HEK293 (cell line): ENCODE data around the gene TMEM187.

ENCODE experiments used
- CTCF ChIA-PET: fragments of 350-600 bp; formaldehyde crosslinking; extraction: SDS; loops from one replicate; lab custom pipeline; 2021; ENCODE audit warnings: antibody characterized with exemption; lab: Yijun Ruan, JAX
- POLR2A ChIA-PET: fragments of 300-600 bp; formaldehyde crosslinking; extraction: SDS; loops from one replicate; lab custom pipeline; 2020; ENCODE audit warnings: antibody characterized with exemption, inconsistent platforms; lab: Yijun Ruan, JAX
- H3K27ac ChIP-seq: fragments of 200-500 bp; sonication (Bioruptor generic); 2 replicates; pipeline ENCODE4 v1.5.1; 2014; ENCODE audit warnings: low read depth, low read length, control low read depth, inconsistent platforms; ENCODE audit errors: extremely low read depth
- H3K36me3 ChIP-seq, 2 experiments: fragments of 200-500 bp in 1 of 2; sonication (Bioruptor generic) in 1 of 2; 1 replicate in 1 of 2; 2 replicates in 1 of 2; pipeline ENCODE4 v1.5.1; 2014 to 2017; ENCODE audit warnings: inconsistent platforms in 2 of 2, low read length in 2 of 2; ENCODE audit not compliant: control insufficient read depth in 2 of 2, insufficient read depth in 1 of 2
- H3K4me1 ChIP-seq: fragments of 200-500 bp; sonication (Bioruptor generic); 2 replicates; pipeline ENCODE4 v1.5.1; 2014; ENCODE audit warnings: mild to moderate bottlenecking, low read length, inconsistent platforms; ENCODE audit not compliant: control insufficient read depth, insufficient read depth
- H3K4me3 ChIP-seq: 2 replicates; pipeline ENCODE4 v1.5.1; 2011; ENCODE audit warnings: low read depth, mild to moderate bottlenecking, control low read depth, low read length, moderate library complexity
- H3K9me3 ChIP-seq: fragments of 200-500 bp; sonication (Bioruptor generic); 2 replicates; pipeline ENCODE4 v1.5.1; 2014; ENCODE audit warnings: low read depth, low read length, inconsistent platforms; ENCODE audit not compliant: control insufficient read depth, insufficient read depth
- SCRT1 ChIP-seq: fragments of 450-650 bp; formaldehyde crosslinking; IDR thresholded peaks from 2 replicates; pipeline ENCODE4 v1.5.1; 2016; ENCODE audit warnings: missing biosample characterization, missing genetic modification characterization, borderline replicate concordance
- SCRT2 ChIP-seq: fragments of 450-650 bp; formaldehyde crosslinking; IDR thresholded peaks from 2 replicates; pipeline ENCODE4 v1.5.1; 2016; ENCODE audit warnings: missing biosample characterization, missing genetic modification characterization
- TRIM28 ChIP-seq: IDR thresholded peaks from 2 replicates; pipeline ENCODE4 v1.6.1; 2011; ENCODE audit warnings: low read length, control low read depth, borderline replicate concordance
- ZBTB21 ChIP-seq: fragments of 450-650 bp; formaldehyde crosslinking; IDR thresholded peaks from 2 replicates; pipeline ENCODE4 v1.5.1; 2017; ENCODE audit warnings: missing biosample characterization, missing genetic modification characterization
- ZNF10 ChIP-seq: fragments of 450-650 bp; formaldehyde crosslinking; IDR thresholded peaks from 2 replicates; pipeline ENCODE4 v1.5.1; 2017; ENCODE audit warnings: missing biosample characterization, missing genetic modification characterization
- ZNF112 ChIP-seq: fragments of 450-650 bp; formaldehyde crosslinking; IDR thresholded peaks from 2 replicates; pipeline ENCODE4 v1.5.0; 2017; ENCODE audit warnings: missing biosample characterization, missing genetic modification characterization
- ZNF146 ChIP-seq: fragments of 450-650 bp; formaldehyde crosslinking; IDR thresholded peaks from 2 replicates; pipeline ENCODE4 v1.5.1; 2016; ENCODE audit warnings: missing biosample characterization, missing genetic modification characterization
- ZNF155 ChIP-seq: fragments of 450-650 bp; formaldehyde crosslinking; IDR thresholded peaks from 2 replicates; pipeline ENCODE4 v1.5.1; 2016; ENCODE audit warnings: missing biosample characterization, missing genetic modification characterization
- ZNF214 ChIP-seq: fragments of 450-650 bp; formaldehyde crosslinking; IDR thresholded peaks from 2 replicates; pipeline ENCODE4 v1.5.1; 2017; ENCODE audit warnings: missing biosample characterization, mild to moderate bottlenecking, missing genetic modification characterization, borderline replicate concordance
- ZNF223 ChIP-seq: fragments of 450-650 bp; formaldehyde crosslinking; IDR thresholded peaks from 2 replicates; pipeline ENCODE4 v1.5.1; 2016; ENCODE audit warnings: missing biosample characterization, missing genetic modification characterization
- ZNF23 ChIP-seq: fragments of 450-650 bp; formaldehyde crosslinking; IDR thresholded peaks from 2 replicates; pipeline ENCODE4 v1.5.1; 2016; ENCODE audit warnings: missing biosample characterization, missing genetic modification characterization, borderline replicate concordance
- ZNF239 ChIP-seq: fragments of 450-650 bp; formaldehyde crosslinking; IDR thresholded peaks from 2 replicates; pipeline ENCODE4 v1.5.1; 2016; ENCODE audit warnings: missing biosample characterization, missing genetic modification characterization
- ZNF335 ChIP-seq: fragments of 450-650 bp; formaldehyde crosslinking; conservative IDR thresholded peaks from 2 replicates; pipeline ENCODE4 v1.5.1; 2016; ENCODE audit warnings: missing biosample characterization, missing genetic modification characterization
- ZNF473 ChIP-seq: fragments of 450-650 bp; formaldehyde crosslinking; IDR thresholded peaks from 2 replicates; pipeline ENCODE4 v1.5.1; 2017; ENCODE audit warnings: missing biosample characterization, missing genetic modification characterization
- ZNF521 ChIP-seq: fragments of 450-650 bp; formaldehyde crosslinking; IDR thresholded peaks from 2 replicates; pipeline ENCODE4 v1.5.1; 2017; ENCODE audit warnings: missing biosample characterization, mild to moderate bottlenecking, missing genetic modification characterization
- ZNF701 ChIP-seq: fragments of 450-650 bp; formaldehyde crosslinking; IDR thresholded peaks from 2 replicates; pipeline ENCODE4 v1.5.1; 2016; ENCODE audit warnings: missing biosample characterization, missing genetic modification characterization
- ZNF76 ChIP-seq: fragments of 450-650 bp; formaldehyde crosslinking; IDR thresholded peaks from 2 replicates; pipeline ENCODE4; 2016; ENCODE audit warnings: low read depth, missing biosample characterization, missing genetic modification characterization, borderline replicate concordance
- ZXDB ChIP-seq: fragments of 450-650 bp; formaldehyde crosslinking; IDR thresholded peaks from 2 replicates; pipeline ENCODE4 v1.5.1; 2016; ENCODE audit warnings: missing biosample characterization, missing genetic modification characterization
- TF ChIP-seq, protein P1 (sequence below): fragments of 450-650 bp; IDR thresholded peaks from 2 replicates; pipeline ENCODE4 v1.5.1; 2018; ENCODE audit warnings: missing biosample characterization, missing genetic modification characterization
- TF ChIP-seq, protein P2 (sequence below): fragments of 450-650 bp; formaldehyde crosslinking; IDR thresholded peaks from 2 replicates; pipeline ENCODE4 v1.5.1; 2016; ENCODE audit warnings: missing biosample characterization, missing genetic modification characterization
- TF ChIP-seq, protein P3 (sequence below): fragments of 450-650 bp; formaldehyde crosslinking; IDR thresholded peaks from 2 replicates; pipeline ENCODE4 v1.5.1; 2016; ENCODE audit warnings: missing biosample characterization, missing genetic modification characterization, borderline replicate concordance

TMEM187 gene

DNA sequence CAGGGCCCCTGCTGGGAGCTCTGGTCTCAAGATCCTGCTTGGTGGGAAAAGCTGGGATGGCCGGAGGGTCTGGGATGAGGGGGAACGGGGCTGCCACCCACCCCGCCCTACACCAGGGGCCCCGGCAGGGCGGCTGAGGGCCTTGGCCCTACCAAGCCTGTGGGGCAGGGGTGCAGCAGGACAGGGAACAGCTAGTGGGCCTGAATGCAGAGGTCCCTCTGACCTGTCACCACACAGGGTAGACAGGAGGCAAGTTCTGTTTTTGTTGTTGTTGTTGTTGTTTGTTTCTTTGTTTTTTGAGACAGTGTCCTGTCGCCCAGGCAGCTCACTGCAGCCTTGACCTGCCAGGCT lies 27.8 kb upstream of the TMEM187 start (continued):
- peak; percentile 33; the same call in 1 of the 2 replicates for TF ChIP-seq ZNF146
- no peak for TF ChIP-seq ZBTB21 (tag by site-specific recombination)

DNA sequence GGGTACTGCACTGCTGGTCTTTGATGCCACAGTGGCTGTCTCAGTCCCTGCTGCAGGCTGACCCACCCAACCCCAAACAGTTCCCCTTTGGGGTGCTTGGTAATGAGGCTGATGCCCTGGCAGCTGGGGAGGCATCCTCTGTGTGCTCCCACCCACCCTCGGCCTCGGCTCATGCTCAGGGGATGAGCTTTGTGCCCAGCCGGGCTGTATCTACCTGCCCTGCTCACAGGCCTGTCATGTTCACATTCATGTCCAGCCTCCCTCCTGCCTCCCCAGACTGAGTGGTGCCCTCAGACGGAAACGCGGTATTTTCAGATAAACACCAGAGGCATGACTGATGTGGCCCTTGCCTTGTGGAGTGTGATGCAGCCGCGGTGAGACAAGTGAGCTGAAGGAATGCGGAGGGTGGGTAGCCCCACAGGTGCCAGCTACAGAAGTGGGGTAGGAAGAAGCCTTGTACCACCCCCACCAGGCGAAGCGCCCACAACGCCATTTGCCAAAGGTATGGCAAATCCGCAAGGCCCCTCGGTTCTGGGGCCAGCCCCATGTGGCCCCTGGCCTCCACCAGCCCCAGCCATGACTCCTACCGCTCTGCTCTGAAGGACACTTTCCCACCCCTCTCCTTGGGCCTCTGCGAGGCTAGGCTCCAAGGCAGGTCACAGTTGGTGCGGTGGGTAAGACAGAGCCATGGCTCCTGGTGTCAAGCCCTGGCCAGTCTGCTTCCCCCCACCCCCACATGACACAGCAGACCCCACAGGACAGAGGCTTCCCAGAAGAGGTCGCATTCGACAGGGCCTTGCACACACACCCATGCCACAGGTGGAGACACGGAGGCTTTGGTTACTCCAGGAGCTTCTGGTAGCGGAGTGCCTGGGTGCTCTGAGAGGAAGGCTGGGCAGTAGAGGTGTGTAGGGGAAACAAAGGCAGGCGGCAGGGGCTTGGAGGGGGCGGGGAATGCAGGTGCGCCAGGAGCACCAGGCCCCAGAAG lies 26.3 kb upstream of the TMEM187 start:
- Histone ChIP-seq H3K9me3 (no peaks in the 10 kb centered on the region), H3K27ac (no peak overlapping the region), H3K36me3 (peaks cover 23 to 36% of the 10 kb centered on the region in 2 experiments; a peak in 2 of 3 replicates), H3K4me3 (no peak overlapping the region), H3K4me1 (no peaks in the 10 kb centered on the region; the same call in 1 of the 2 replicates)
- TF ChIP-seq ZNF10 (tag by site-specific recombination) (peak; percentile 64; the same call in 1 of the 2 replicates), SCRT2 (tag by site-specific recombination) (peak; percentile 69), ZNF521 (tag by site-specific recombination) (no peak), ZNF112 (tag by site-specific recombination) (no peak), SCRT1 (tag by site-specific recombination) (peak; percentile 79; the same call in 1 of the 2 replicates), ZNF239 (tag by site-specific recombination) (no peak), ZNF473 (tag by site-specific recombination) (no peak), ZNF23 (no peak), ZNF155 (tag by site-specific recombination) (no peak), ZNF214 (no peak)
- TF ChIP-seq, protein P1, sequence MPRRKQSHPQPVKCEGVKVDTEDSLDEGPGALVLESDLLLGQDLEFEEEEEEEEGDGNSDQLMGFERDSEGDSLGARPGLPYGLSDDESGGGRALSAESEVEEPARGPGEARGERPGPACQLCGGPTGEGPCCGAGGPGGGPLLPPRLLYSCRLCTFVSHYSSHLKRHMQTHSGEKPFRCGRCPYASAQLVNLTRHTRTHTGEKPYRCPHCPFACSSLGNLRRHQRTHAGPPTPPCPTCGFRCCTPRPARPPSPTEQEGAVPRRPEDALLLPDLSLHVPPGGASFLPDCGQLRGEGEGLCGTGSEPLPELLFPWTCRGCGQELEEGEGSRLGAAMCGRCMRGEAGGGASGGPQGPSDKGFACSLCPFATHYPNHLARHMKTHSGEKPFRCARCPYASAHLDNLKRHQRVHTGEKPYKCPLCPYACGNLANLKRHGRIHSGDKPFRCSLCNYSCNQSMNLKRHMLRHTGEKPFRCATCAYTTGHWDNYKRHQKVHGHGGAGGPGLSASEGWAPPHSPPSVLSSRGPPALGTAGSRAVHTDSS (tag by site-specific recombination) = no peak
- CTCF ChIA-PET = interaction anchor here (0.6 to 10.9 kb wide), 29 partner anchors 10 to 994 kb away, joined by 3 to 267 read pairs (median 4); partner anchors contain the start of genes ARHGAP4, HCFC1, NAA10 and PLXNB3
- POLR2A ChIA-PET = interaction anchor here (0.9 to 3.0 kb wide), 8 partner anchors 9 to 25 kb away, joined by 3 to 38 read pairs (median 7); partner anchors contain the start of genes HCFC1 and NAA10

DNA sequence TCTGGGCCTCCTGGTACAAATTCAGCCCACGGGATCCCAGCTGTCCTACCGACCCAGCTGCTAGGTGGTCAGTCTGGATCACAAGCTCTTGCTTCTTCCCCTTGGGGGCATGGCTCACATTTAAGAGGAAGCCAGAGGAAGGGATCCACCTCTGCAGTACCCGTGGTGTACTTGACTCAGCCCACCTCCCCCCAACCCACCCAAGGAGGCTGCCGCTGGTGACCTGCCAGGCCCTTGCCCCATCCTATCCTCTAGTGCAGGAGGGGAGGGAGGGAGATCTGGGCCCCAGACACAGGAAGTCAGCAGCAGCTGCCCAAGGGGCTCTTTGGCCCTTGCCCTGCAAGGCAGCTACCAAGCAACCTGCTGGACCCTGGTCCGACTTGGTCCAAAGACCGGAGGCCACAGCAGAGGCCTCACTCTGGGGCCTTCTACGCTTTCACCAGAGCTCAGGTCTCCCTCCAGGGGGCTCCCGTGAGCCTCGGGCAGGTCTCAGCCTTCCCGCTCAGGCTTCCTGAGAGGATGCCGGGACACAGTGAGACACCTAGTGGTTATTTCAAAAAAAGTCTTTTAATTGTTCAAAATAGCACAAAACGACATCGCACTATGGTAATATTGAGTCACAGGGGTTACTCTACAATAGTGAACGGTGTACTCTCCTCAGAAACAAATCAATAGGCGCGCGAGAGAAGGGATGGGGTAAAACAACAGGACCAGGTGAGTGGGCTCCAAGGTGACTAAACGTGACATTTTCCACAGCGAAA lies 25.4 kb upstream of the TMEM187 start:
- no peaks in the 10 kb centered on the region; the same call in 1 of the 2 replicates for H3K4me1 ChIP-seq
- H3K27ac ChIP-seq = no peak overlapping the region
- no peaks in the 10 kb centered on the region for H3K9me3 ChIP-seq
- POLR2A ChIA-PET = interaction anchor here (0.6 to 5.2 kb wide), 9 partner anchors 13 to 459 kb away, joined by 3 to 38 read pairs (median 8); partner anchors contain the start of genes ARHGAP4, HCFC1, NAA10 and TMEM187
- H3K36me3 ChIP-seq = peaks cover 23 to 46% of the 10 kb centered on the region in 2 experiments
- CTCF ChIA-PET = interaction anchor here (0.5 to 10.9 kb wide), 39 partner anchors 9 to 1814 kb away, joined by 3 to 267 read pairs (median 3); partner anchors contain the start of genes ARHGAP4, HCFC1, NAA10 and PLXNB3
- no peak overlapping the region for H3K4me3 ChIP-seq
- TF ChIP-seq ZNF76 (tag by site-specific recombination) (peak; percentile 93), TRIM28 (no peak), ZNF223 (tag by site-specific recombination) (no peak), ZNF701 (tag by site-specific recombination) (no peak), ZXDB (tag by site-specific recombination) (0 out of 2 replicates have a peak, but pooled peaks have one; percentile 18), ZNF335 (tag by site-specific recombination) (no peak)
- TF ChIP-seq, protein P2, sequence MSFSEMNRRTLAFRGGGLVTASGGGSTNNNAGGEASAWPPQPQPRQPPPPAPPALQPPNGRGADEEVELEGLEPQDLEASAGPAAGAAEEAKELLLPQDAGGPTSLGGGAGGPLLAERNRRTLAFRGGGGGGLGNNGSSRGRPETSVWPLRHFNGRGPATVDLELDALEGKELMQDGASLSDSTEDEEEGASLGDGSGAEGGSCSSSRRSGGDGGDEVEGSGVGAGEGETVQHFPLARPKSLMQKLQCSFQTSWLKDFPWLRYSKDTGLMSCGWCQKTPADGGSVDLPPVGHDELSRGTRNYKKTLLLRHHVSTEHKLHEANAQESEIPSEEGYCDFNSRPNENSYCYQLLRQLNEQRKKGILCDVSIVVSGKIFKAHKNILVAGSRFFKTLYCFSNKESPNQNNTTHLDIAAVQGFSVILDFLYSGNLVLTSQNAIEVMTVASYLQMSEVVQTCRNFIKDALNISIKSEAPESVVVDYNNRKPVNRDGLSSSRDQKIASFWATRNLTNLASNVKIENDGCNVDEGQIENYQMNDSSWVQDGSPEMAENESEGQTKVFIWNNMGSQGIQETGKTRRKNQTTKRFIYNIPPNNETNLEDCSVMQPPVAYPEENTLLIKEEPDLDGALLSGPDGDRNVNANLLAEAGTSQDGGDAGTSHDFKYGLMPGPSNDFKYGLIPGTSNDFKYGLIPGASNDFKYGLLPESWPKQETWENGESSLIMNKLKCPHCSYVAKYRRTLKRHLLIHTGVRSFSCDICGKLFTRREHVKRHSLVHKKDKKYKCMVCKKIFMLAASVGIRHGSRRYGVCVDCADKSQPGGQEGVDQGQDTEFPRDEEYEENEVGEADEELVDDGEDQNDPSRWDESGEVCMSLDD = no peak
- TF ChIP-seq, protein P3, sequence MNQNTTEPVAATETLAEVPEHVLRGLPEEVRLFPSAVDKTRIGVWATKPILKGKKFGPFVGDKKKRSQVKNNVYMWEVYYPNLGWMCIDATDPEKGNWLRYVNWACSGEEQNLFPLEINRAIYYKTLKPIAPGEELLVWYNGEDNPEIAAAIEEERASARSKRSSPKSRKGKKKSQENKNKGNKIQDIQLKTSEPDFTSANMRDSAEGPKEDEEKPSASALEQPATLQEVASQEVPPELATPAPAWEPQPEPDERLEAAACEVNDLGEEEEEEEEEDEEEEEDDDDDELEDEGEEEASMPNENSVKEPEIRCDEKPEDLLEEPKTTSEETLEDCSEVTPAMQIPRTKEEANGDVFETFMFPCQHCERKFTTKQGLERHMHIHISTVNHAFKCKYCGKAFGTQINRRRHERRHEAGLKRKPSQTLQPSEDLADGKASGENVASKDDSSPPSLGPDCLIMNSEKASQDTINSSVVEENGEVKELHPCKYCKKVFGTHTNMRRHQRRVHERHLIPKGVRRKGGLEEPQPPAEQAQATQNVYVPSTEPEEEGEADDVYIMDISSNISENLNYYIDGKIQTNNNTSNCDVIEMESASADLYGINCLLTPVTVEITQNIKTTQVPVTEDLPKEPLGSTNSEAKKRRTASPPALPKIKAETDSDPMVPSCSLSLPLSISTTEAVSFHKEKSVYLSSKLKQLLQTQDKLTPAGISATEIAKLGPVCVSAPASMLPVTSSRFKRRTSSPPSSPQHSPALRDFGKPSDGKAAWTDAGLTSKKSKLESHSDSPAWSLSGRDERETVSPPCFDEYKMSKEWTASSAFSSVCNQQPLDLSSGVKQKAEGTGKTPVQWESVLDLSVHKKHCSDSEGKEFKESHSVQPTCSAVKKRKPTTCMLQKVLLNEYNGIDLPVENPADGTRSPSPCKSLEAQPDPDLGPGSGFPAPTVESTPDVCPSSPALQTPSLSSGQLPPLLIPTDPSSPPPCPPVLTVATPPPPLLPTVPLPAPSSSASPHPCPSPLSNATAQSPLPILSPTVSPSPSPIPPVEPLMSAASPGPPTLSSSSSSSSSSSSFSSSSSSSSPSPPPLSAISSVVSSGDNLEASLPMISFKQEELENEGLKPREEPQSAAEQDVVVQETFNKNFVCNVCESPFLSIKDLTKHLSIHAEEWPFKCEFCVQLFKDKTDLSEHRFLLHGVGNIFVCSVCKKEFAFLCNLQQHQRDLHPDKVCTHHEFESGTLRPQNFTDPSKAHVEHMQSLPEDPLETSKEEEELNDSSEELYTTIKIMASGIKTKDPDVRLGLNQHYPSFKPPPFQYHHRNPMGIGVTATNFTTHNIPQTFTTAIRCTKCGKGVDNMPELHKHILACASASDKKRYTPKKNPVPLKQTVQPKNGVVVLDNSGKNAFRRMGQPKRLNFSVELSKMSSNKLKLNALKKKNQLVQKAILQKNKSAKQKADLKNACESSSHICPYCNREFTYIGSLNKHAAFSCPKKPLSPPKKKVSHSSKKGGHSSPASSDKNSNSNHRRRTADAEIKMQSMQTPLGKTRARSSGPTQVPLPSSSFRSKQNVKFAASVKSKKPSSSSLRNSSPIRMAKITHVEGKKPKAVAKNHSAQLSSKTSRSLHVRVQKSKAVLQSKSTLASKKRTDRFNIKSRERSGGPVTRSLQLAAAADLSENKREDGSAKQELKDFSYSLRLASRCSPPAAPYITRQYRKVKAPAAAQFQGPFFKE = no peak
